Measurements from ENCODE around the gene TRMT112.

Gene TRMT112

GRCh38 chr11:64349404-64349803 is 32.0 kb upstream of the TRMT112 start:
- no peak for DNase-seq

GRCh38 chr11:64349025-64349387 is 31.6 kb upstream of the TRMT112 start:
- no peak for DNase-seq

- DNase-seq, result no peak
These were observed 31.1 kb upstream of the TRMT112 start for GRCh38 chr11:64348383-64349024.

- no peak for DNase-seq
These were observed 30.0 kb upstream of the TRMT112 start for GRCh38 chr11:64347193-64347867.

- no peak for DNase-seq
These were observed 27.4 kb upstream of the TRMT112 start for GRCh38 chr11:64344787-64345186.

GRCh38 chr11:64343767-64344559 is 26.6 kb upstream of the TRMT112 start:
- no peak for DNase-seq

DNA sequence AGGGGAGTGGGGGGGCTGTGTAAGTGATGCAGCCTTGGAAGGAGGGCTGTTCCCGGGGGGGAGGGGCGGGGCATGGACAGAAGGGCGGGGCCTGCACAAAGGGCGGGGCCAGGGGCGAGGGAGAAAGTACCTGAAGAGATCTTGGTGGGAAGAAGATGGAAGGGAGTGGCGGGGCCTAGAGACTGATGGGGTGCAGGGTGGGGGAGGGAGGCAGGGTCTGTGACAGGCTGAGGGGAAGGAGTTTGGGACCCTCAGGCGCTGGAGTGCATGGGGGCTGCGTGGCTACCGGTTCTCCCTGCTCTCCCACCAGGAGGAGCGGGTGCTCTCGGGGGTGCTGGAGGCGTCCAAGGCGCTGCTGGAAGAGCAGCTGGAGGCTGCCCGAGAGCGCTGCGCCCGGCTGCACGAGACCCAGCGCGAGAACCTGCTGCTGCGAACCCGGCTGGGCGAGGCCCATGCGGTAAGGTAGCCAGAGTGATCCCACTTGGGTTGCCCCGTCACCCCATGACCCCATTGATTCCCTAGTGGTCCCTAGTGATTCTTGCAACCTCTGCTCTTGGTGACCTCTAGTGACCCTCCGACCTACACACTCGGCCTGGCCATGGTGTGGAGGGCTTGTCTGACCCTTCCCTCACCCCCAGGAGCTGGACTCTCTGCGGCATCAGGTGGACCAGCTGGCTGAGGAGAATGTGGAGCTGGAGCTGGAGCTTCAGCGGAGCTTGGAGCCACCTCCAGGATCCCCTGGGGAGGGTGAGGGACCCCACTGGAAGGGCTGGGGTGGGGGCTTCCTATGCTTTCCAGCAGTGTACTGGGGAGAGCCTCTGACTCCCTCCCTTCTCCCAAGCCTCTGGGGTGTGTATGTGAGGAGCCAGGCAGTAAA is 25.7 kb upstream of the TRMT112 start:
- DNase-seq, result no peak

DNA sequence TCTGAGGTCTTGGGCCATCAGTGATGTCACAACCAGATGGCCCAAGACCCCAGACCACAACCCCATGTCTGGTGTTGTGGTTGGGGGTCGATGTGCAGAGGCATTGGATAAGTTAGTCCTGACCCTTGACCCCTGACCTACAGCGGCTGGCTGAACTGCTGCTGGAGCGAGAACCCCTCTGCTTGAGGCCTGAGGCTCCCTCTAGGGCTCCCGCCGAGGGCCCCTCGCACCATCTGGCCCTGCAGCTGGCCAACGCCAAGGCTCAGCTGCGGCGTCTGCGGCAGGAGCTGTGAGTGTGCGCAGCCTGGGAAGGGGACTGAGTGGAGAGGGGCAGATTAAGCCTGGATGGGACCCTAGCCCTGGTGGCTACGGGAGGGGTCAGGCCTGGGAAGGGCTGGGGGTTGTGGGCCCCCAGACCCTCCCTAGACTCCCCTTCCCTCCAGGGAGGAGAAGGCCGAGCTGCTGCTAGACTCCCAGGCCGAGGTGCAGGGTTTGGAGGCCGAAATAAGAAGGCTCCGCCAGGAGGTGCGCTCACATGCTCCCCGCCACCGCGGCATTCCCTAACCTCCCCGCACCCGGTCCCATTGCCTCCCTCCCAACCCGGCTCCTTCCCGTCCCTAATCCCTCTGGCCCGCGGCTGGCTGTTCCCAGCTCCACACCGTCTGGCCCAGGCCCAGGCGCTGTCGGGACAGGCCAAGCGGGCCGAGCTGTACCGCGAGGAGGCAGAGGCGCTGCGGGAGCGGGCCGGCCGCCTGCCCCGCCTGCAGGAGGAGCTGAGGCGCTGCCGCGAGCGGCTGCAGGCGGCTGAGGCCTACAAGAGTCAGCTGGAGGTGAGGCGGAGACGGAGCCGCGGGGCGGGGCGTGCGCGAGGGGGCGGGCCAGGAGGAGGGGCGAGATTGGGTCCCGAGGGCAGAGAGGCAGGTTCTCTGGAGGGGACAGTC is 24.8 kb upstream of the TRMT112 start:
- DNase-seq, result no peak

DNA sequence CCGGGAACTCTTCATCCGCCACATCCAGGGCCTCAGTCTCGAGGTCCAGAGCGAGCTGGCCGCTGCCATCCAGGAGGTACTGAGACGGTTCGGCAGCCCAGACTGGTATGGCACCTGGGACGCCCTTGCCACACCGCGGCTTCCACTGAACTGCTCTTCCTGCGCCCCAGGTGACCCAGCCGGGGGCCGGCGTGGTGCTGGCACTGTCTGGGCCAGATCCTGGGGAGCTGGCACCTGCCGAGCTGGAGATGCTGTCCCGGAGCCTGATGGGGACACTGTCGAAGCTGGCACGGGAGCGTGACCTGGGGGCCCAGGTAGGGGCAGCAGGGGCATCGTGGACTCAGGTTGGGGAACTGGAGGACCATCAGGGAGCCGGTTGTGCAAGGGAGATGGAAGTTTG is 24.1 kb upstream of the TRMT112 start:
- no peak for DNase-seq

DNA sequence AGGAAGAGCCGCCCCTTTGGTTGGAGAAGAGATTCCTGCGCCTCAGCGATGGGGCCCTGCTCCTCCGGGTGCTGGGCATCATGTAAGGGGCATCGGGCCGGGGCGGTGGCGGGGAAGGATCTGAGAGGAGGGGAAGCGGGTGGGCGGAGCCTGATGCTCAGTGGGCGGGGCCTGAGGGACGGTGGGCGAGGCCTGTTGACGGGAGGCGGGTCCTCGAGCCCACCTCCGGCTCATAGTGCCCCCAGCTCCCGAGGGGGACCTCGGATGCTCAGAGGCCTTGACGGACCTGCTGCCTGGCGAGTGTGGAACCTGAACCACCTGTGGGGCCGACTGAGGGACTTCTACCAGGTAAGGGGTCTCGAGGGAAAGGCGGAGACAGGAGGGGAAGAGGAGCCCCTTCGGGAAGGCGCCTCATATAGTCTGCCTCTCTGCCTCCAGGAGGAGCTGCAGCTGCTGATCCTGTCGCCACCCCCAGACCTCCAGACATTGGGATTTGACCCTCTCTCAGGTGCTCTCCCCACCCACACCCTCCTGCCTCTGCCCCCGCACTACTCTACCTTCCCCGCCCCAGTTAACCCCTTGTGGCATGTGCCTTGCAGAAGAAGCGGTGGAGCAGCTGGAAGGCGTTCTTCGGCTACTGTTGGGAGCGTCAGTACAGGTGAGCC is 23.4 kb upstream of the TRMT112 start:
- no peak for DNase-seq

DNA sequence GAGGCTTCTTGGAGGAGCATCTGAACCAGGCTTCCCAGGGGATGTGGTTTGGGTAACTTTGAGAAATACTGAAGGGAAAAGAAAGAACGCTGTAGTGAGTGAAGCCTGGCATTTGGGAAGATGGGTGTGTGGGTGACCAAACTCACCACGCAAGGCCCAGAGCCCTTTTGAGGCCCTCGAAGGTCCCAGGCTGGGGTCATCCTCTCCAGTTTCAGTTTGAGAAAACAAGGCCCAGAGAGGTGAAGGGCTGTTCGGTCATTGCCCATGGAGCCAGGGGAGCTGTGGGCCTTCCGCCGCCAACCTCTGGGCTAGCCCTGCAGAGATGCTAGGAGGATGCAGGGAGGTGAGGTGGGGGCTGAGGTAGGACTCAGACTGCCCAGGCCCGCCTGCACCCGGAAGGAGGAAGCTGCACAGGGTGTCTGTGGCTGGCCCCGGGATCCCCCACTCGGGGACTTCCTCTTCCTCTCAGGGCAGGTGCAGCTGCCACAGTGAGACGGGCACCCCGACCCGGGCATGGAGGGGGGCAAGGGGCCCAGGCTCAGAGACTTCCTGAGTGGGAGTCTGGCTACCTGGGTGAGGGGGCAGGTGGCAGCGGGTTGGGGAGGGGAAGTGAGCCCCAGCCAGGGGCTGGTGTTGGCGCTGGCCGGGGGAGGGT is 22.5 kb upstream of the TRMT112 start, which contains the start of gene CCDC88B:
TSS of gene CCDC88B (plus strand) at position 451 of the 655 bp plus-strand sequence. CDS start at position 514, 63 bp downstream.
- no peak for DNase-seq

DNA sequence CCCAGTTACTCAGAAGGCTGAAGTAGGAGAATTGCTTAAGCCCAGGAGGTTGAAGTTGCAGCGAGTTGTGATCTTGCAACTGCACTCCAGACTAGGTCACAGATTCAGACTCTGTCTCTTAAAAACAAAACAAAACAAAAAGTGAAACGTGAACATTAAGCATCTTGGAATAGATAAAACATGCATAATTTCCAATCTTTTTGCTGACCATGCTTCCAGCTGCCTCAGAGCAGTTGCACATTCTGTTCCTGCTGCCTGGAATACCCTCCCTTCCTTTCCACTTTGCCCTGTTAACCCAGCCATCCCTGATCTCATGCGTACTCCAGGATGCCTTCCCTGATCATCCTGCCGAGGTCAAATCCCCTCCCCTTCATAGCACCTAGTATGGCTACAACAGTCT is 21.9 kb upstream of the TRMT112 start:
- no peak for DNase-seq

- DNase-seq, result no peak
These were observed 21.4 kb upstream of the TRMT112 start for GRCh38 chr11:64338716-64339115.

GRCh38 chr11:64337538-64338249 is 20.3 kb upstream of the TRMT112 start:
- no peak for DNase-seq

- peak; percentile 29 for DNase-seq
These were observed 17.7 kb upstream of the TRMT112 start for GRCh38 chr11:64334764-64335735.

DNA sequence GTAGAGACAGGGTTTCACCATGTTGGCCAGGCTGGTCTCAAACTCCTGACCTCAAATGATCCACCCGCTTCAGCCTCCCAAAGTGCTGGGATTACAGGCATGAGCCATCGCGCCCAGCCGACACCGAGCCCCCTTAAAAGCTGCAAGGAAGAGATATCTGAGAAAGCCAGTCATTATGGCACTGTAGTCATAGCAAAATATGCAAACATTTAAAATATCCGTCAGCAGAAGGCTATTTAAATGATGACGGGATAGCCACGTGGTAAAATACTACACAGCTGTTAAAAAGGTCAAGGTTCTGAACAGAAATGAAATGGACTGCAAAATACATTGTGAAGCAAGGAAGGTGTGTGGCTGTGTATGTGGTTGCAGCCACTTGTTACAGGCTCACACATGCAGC is 16.2 kb upstream of the TRMT112 start:
- DNase-seq, result no peak

DNA sequence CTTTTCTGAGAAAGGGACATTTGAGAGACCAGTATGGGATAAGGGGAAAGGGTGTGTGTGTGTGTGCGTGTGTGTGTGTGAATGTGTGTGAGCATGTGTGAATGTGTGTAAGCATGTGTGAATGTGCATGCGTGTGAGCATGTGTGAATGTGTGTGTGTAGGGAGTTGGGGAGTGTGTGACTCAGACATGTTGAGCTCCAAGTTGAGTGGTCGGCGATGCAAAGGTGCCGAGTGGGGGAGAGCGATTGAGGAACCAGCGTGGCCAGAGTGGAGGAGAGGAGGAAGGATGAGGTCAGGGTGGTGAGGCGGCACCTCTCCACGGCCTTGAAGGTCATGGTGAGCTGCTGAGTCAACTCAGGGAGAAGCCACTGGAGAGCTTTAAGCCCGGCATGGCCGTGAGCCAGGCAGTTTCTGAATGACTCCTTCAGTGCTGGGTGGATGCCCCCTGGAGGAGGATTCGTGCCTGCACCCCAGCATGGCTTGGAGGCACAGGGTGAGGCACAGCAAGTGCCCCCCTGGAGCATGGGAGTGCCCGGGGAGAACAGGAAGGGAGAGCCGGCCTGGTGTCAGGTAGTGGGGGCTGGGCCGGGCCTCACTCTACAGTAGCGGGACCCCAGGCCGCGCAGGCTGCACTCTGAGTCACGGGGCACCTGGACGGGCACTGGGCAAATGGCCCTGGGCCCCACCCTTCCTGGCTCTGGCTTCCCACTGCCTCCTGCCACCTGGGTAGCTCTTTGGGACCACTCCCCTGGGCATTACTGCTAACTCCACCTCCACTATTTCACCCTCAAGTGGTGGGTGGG is 14.4 kb upstream of the TRMT112 start:
- peak; percentile 30 for DNase-seq

GRCh38 chr11:64330888-64331287 is 13.5 kb upstream of the TRMT112 start:
- no peak for DNase-seq
